GM23338 (cell line): ENCODE data around the gene FAF1. TPM values are rescaled to one million over a fixed set of nuclear protein-coding genes. Genes with fewer than 3 reads are reported as not detected.

Experiments used
- ATAC-seq: fragments of 200-7000 bp; cut with Tn5 transposase; 3 replicates; pipeline ENCODE4 v1.9.1; 2020
- DNase-seq: peaks from one replicate; pipeline ENCODE4 v3.0.0-alpha.2; 2015; ENCODE audit warnings: low spot score
- H2AFZ ChIP-seq: fragments of 200-600 bp; sonication (generic); 2 replicates; pipeline ENCODE4 v1.8.0; 2016; ENCODE audit warnings: antibody characterized with exemption, mild to moderate bottlenecking, moderate library complexity
- H3F3A ChIP-seq: fragments of 200-600 bp; sonication (generic); replicated peaks from 2 replicates; pipeline ENCODE4 v1.8.0; 2017; ENCODE audit warnings: antibody characterized with exemption, mixed run types, low read depth
- H3K27ac ChIP-seq: fragments of 200-600 bp; sonication (generic); 2 replicates; pipeline ENCODE4 v1.6.1; 2016; ENCODE audit warnings: low read depth
- H3K27me3 ChIP-seq: fragments of 200-600 bp; sonication (generic); 2 replicates; pipeline ENCODE4 v1.8.0; 2016; ENCODE audit warnings: mild to moderate bottlenecking, mixed run types, moderate library complexity; ENCODE audit not compliant: insufficient read depth
- H3K36me3 ChIP-seq: fragments of 200-600 bp; sonication (generic); 2 replicates; pipeline ENCODE4 v1.8.0; 2016; ENCODE audit warnings: mild to moderate bottlenecking; ENCODE audit not compliant: insufficient read depth
- H3K4me1 ChIP-seq: fragments of 200-600 bp; sonication (generic); 2 replicates; pipeline ENCODE4 v1.8.0; 2016; ENCODE audit warnings: mild to moderate bottlenecking, moderate library complexity; ENCODE audit not compliant: insufficient read depth
- H3K4me2 ChIP-seq: fragments of 200-600 bp; sonication (generic); 2 replicates; pipeline ENCODE4 v1.7.1; 2017; ENCODE audit warnings: mixed run types
- H3K4me3 ChIP-seq: fragments of 200-600 bp; sonication (generic); 2 replicates; pipeline ENCODE4 v1.6.1; 2016; ENCODE audit warnings: mixed run types
- H3K79me2 ChIP-seq: fragments of 200-600 bp; sonication (generic); replicated peaks from 2 replicates; pipeline ENCODE4 v1.8.0; 2017; ENCODE audit warnings: mild to moderate bottlenecking; ENCODE audit not compliant: insufficient read depth
- H3K9me2 ChIP-seq: fragments of 200-600 bp; sonication (generic); 2 replicates; pipeline ENCODE4 v1.8.0; 2017; ENCODE audit not compliant: insufficient read depth
- H4K20me1 ChIP-seq: fragments of 200-600 bp; sonication (generic); replicated peaks from 2 replicates; pipeline ENCODE4 v1.8.0; 2017; ENCODE audit warnings: mild to moderate bottlenecking; ENCODE audit not compliant: insufficient read depth
- H3K27ac Mint-ChIP-seq: 2 replicates; pipeline ENCODE4 v1.8.0; 2020; ENCODE audit warnings: inconsistent platforms, mild to moderate bottlenecking, moderate library complexity, mixed read lengths
- H3K27me3 Mint-ChIP-seq: 3 replicates; pipeline ENCODE4 v1.8.0; 2022; ENCODE audit warnings: low read depth, mild to moderate bottlenecking, moderate library complexity, mixed read lengths, inconsistent platforms; ENCODE audit not compliant: insufficient read depth, poor library complexity
- H3K36me3 Mint-ChIP-seq: 3 replicates; pipeline ENCODE4 v1.8.0; 2021; ENCODE audit warnings: low read depth, mild to moderate bottlenecking, inconsistent platforms, moderate library complexity, mixed read lengths
- H3K4me1 Mint-ChIP-seq: 3 replicates; pipeline ENCODE4 v1.8.0; 2020; ENCODE audit warnings: mild to moderate bottlenecking, inconsistent platforms, mixed read lengths
- H3K4me3 Mint-ChIP-seq: 3 replicates; pipeline ENCODE4 v1.8.0; 2021; ENCODE audit warnings: moderate library complexity, mild to moderate bottlenecking, inconsistent platforms, mixed read lengths
- H3K9me3 Mint-ChIP-seq: 3 replicates; pipeline ENCODE4 v1.8.0; 2020; ENCODE audit warnings: moderate library complexity, mild to moderate bottlenecking, inconsistent platforms, mixed read lengths
- CREB1 ChIP-seq: fragments of 250-450 bp; sonication (Bioruptor Pico); IDR thresholded peaks from 2 replicates; pipeline ENCODE4 v1.5.0; 2020; ENCODE audit warnings: low read depth, mild to moderate bottlenecking, moderate library complexity
- CTCF ChIP-seq, 2 experiments: fragments of 200-600 bp in 1 of 2; sonication (generic) in 1 of 2; conservative IDR thresholded peaks; 2 replicates each; pipeline versions ENCODE4 v1.5.1 to v1.6.1; 2016 to 2017; ENCODE audit warnings: antibody characterized with exemption in 2 of 2, low read depth in 2 of 2, mild to moderate bottlenecking in 2 of 2, moderate library complexity in 1 of 2
- ETS1 ChIP-seq: IDR thresholded peaks from 2 replicates; pipeline ENCODE4 v1.6.1; 2016; ENCODE audit warnings: antibody characterized with exemption
- EZH2 ChIP-seq: fragments of 200-600 bp; sonication (generic); IDR thresholded peaks from one replicate; pipeline ENCODE4 v1.8.0; 2017; ENCODE audit warnings: antibody characterized with exemption, mild to moderate bottlenecking, low read depth; ENCODE audit not compliant: unreplicated experiment
- EZH2phosphoT487 ChIP-seq: fragments of 200-600 bp; sonication (generic); IDR thresholded peaks from one replicate; pipeline ENCODE4 v1.8.1; 2018; ENCODE audit warnings: antibody characterized with exemption; ENCODE audit not compliant: unreplicated experiment
- JUNB ChIP-seq: IDR thresholded peaks from one replicate; pipeline ENCODE4 v1.6.1; 2016; ENCODE audit warnings: antibody characterized with exemption; ENCODE audit not compliant: unreplicated experiment
- NANOG ChIP-seq: IDR thresholded peaks from 2 replicates; pipeline ENCODE4 v1.6.1; 2016; ENCODE audit warnings: antibody characterized with exemption, borderline replicate concordance
- POLR2AphosphoS5 ChIP-seq: IDR thresholded peaks from 2 replicates; pipeline ENCODE4 v1.6.1; 2016; ENCODE audit warnings: antibody characterized with exemption, low read depth
- ZNF114 ChIP-seq: fragments of 250-450 bp; sonication (Bioruptor Pico); IDR thresholded peaks from 2 replicates; pipeline ENCODE4 v1.5.0; 2020; ENCODE audit warnings: mild to moderate bottlenecking, moderate library complexity
- ZNF331 ChIP-seq: fragments of 250-450 bp; sonication (Bioruptor Pico); IDR thresholded peaks from 2 replicates; pipeline ENCODE4 v1.5.0; 2020; ENCODE audit warnings: low read depth, mild to moderate bottlenecking, moderate library complexity
- polyA plus RNA-seq: library from polyadenylated mRNA; unstranded; fragments of >200 nt; fragmentation: Nextera tagmentation; extraction: Ambion mirVana; gene quantifications from 2 replicates; pipeline ENCODE4 v1.2.1, GENCODE V29; 2016
- total RNA-seq: library from RNA; depleted of rRNA; stranded (reverse); fragments of >200 nt; shearing (Covaris generic); gene quantifications from 2 replicates; pipeline ENCODE4 v1.2.3, GENCODE V29; 2014
- TF ChIP-seq, protein P1 (sequence below): fragments of 250-450 bp; sonication (Bioruptor Pico); IDR thresholded peaks from 2 replicates; pipeline ENCODE4 v1.5.0; 2020; ENCODE audit warnings: mild to moderate bottlenecking, moderate library complexity

FAF1 gene
- total and polyA plus RNA-seq, 2 experiments from 2014 or later = 24.1 to 53.2 TPM

DNA sequence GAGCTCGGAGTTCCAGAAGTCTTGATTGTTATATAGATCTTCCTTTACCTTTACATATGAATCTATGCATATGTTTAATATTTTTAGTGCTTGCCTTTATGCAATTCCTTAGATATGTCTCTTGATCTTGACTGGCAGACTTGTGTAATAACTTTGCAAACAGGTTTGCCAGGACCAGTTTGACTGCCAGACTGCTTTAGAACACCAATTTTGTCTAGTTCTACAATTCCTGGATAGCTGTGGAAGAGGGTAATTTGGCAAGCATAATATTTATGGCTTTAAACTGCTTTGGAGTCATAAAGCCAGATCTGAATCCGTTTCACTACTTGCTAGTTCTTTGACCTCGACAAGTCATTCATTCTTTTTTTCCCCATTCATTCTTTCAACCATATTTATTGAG is 250.0 kb downstream of the FAF1 start:
- H3K9me2 ChIP-seq = no peaks in the 10 kb centered on the region
- no peak overlapping the region for H3K27ac Mint-ChIP-seq
- H3K27ac ChIP-seq = no peak overlapping the region
- no peaks in the 10 kb centered on the region for H3K9me3 Mint-ChIP-seq
- H3K4me2 ChIP-seq = no peak overlapping the region
- H3K27me3 Mint-ChIP-seq = no peaks in the 10 kb centered on the region
- DNase-seq (no peak), ATAC-seq (no peak)
- H2AFZ ChIP-seq = no peak overlapping the region
- H3K4me1 Mint-ChIP-seq = peaks cover 9% of the 10 kb centered on the region; the same call in 2 of the 3 replicates
- no peak overlapping the region for H3K4me3 ChIP-seq
- H4K20me1 ChIP-seq = no peaks in the 10 kb centered on the region
- H3K4me1 ChIP-seq = peaks cover 11% of the 10 kb centered on the region
- H3K4me3 Mint-ChIP-seq = no peak overlapping the region
- H3K36me3 ChIP-seq = no peaks in the 10 kb centered on the region
- H3K79me2 ChIP-seq = no peaks in the 10 kb centered on the region
- no peaks in the 10 kb centered on the region for H3K27me3 ChIP-seq
- H3K36me3 Mint-ChIP-seq = no peaks in the 10 kb centered on the region
- no peaks in the 10 kb centered on the region for H3F3A ChIP-seq
- TF ChIP-seq POLR2AphosphoS5 = no peak

DNA sequence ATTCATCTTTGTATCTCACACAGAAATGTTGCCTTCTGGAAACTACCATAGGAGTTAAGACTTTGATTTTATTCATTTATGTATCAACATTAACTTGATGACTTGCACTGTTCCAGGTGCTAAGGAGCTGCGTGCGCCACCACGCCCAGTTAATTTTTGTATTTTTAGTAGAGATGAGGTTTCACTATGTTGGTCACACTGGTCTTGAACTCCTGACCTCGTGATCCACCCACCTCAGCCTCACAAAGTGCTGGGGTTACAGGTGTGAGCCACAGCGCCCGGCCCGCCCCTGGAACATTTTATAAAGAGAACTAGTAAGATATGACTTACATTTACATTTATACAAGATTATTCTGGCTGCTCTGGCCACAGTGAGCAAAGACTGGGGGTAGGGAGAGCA is 252.2 kb downstream of the FAF1 start:
- Mint-ChIP-seq H3K4me3 (no peak overlapping the region), H3K36me3 (no peaks in the 10 kb centered on the region), H3K27me3 (no peaks in the 10 kb centered on the region), H3K4me1 (peaks cover 21% of the 10 kb centered on the region), H3K9me3 (no peaks in the 10 kb centered on the region), H3K27ac (no peak overlapping the region)
- Histone ChIP-seq H3K27ac (no peak overlapping the region), H4K20me1 (no peaks in the 10 kb centered on the region), H3F3A (no peaks in the 10 kb centered on the region), H3K4me3 (no peak overlapping the region), H3K79me2 (no peaks in the 10 kb centered on the region), H3K36me3 (no peaks in the 10 kb centered on the region), H3K4me2 (no peak overlapping the region), H3K9me2 (no peaks in the 10 kb centered on the region), H3K27me3 (no peaks in the 10 kb centered on the region), H3K4me1 (peaks cover 30% of the 10 kb centered on the region), H2AFZ (no peak overlapping the region)
- ATAC-seq (no peak), DNase-seq (no peak)
- no peak for TF ChIP-seq CREB1 (CRISPR knock-in tag)
- TF ChIP-seq, protein P1, sequence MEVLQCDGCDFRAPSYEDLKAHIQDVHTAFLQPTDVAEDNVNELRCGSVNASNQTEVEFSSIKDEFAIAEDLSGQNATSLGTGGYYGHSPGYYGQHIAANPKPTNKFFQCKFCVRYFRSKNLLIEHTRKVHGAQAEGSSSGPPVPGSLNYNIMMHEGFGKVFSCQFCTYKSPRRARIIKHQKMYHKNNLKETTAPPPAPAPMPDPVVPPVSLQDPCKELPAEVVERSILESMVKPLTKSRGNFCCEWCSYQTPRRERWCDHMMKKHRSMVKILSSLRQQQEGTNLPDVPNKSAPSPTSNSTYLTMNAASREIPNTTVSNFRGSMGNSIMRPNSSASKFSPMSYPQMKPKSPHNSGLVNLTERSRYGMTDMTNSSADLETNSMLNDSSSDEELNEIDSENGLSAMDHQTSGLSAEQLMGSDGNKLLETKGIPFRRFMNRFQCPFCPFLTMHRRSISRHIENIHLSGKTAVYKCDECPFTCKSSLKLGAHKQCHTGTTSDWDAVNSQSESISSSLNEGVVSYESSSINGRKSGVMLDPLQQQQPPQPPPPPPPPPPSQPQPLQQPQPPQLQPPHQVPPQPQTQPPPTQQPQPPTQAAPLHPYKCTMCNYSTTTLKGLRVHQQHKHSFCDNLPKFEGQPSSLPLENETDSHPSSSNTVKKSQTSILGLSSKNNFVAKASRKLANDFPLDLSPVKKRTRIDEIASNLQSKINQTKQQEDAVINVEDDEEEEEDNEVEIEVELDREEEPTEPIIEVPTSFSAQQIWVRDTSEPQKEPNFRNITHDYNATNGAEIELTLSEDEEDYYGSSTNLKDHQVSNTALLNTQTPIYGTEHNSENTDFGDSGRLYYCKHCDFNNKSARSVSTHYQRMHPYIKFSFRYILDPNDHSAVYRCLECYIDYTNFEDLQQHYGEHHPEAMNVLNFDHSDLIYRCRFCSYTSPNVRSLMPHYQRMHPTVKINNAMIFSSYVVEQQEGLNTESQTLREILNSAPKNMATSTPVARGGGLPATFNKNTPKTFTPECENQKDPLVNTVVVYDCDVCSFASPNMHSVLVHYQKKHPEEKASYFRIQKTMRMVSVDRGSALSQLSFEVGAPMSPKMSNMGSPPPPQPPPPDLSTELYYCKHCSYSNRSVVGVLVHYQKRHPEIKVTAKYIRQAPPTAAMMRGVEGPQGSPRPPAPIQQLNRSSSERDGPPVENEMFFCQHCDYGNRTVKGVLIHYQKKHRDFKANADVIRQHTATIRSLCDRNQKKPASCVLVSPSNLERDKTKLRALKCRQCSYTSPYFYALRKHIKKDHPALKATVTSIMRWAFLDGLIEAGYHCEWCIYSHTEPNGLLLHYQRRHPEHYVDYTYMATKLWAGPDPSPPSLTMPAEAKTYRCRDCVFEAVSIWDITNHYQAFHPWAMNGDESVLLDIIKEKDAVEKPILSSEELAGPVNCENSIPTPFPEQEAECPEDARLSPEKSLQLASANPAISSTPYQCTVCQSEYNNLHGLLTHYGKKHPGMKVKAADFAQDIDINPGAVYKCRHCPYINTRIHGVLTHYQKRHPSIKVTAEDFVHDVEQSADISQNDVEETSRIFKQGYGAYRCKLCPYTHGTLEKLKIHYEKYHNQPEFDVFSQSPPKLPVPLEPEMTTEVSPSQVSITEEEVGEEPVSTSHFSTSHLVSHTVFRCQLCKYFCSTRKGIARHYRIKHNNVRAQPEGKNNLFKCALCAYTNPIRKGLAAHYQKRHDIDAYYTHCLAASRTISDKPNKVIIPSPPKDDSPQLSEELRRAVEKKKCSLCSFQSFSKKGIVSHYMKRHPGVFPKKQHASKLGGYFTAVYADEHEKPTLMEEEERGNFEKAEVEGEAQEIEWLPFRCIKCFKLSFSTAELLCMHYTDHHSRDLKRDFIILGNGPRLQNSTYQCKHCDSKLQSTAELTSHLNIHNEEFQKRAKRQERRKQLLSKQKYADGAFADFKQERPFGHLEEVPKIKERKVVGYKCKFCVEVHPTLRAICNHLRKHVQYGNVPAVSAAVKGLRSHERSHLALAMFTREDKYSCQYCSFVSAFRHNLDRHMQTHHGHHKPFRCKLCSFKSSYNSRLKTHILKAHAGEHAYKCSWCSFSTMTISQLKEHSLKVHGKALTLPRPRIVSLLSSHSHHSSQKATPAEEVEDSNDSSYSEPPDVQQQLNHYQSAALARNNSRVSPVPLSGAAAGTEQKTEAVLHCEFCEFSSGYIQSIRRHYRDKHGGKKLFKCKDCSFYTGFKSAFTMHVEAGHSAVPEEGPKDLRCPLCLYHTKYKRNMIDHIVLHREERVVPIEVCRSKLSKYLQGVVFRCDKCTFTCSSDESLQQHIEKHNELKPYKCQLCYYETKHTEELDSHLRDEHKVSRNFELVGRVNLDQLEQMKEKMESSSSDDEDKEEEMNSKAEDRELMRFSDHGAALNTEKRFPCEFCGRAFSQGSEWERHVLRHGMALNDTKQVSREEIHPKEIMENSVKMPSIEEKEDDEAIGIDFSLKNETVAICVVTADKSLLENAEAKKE (CRISPR knock-in tag) = no peak
- TF ChIP-seq EZH2phosphoT487 = no peak
- TF ChIP-seq POLR2AphosphoS5 = no peak
- TF ChIP-seq CTCF (conservative IDR thresholded peaks at IDR 0.05; ENCODE audit: low read depth in 2 of 2) = no peak
- no peak for TF ChIP-seq JUNB
- no peak for TF ChIP-seq ZNF331 (CRISPR knock-in tag)
- no peak for TF ChIP-seq EZH2
- no peak for TF ChIP-seq NANOG
- TF ChIP-seq ZNF114 (CRISPR knock-in tag) = no peak
- no peak for TF ChIP-seq ETS1
